ENCODE measurements around the gene KHDC4.

DNA sequence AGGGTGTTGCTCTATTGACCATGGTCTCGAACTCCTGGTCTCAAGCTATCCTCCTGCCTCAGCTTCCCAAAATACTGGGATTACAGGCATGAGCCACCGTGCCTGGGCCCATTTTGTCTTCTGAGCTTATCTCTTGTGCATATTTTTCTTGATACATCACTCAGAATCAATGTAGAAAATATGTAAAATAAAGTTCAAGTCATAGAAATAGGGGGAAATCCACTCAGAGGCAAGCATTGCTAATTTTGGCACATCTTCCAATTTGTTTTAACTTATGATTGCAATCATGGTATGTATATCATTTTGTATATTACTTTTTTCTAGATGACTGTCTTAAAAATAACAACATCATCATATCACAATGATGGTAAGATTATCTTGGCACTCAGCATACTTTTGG, 44.6 kb downstream of the KHDC4 start:
- TF ChIP-seq, protein P1, sequence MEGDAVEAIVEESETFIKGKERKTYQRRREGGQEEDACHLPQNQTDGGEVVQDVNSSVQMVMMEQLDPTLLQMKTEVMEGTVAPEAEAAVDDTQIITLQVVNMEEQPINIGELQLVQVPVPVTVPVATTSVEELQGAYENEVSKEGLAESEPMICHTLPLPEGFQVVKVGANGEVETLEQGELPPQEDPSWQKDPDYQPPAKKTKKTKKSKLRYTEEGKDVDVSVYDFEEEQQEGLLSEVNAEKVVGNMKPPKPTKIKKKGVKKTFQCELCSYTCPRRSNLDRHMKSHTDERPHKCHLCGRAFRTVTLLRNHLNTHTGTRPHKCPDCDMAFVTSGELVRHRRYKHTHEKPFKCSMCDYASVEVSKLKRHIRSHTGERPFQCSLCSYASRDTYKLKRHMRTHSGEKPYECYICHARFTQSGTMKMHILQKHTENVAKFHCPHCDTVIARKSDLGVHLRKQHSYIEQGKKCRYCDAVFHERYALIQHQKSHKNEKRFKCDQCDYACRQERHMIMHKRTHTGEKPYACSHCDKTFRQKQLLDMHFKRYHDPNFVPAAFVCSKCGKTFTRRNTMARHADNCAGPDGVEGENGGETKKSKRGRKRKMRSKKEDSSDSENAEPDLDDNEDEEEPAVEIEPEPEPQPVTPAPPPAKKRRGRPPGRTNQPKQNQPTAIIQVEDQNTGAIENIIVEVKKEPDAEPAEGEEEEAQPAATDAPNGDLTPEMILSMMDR (IDR thresholded peaks at IDR 0.05; ENCODE audit: poor library complexity, severe bottlenecking) = no peak
- TF ChIP-seq RAD21 (conservative IDR thresholded peaks at IDR 0.05) = no peak
- TF ChIP-seq POLR2AphosphoS5 (IDR thresholded peaks at IDR 0.05) = no peak
- TF ChIP-seq EZH2 (IDR thresholded peaks at IDR 0.05; ENCODE audit: borderline replicate concordance, insufficient read depth, low read length, poor library complexity, severe bottlenecking) = no peak
- no peak for TF ChIP-seq EP300 (conservative IDR thresholded peaks at IDR 0.05; ENCODE audit: poor library complexity, severe bottlenecking)
- no peak for TF ChIP-seq SMC3 (conservative IDR thresholded peaks at IDR 0.05; ENCODE audit: poor library complexity)
- TF ChIP-seq TAF1 (IDR thresholded peaks at IDR 0.05; ENCODE audit: low read depth) = no peak
- TF ChIP-seq, protein P2, sequence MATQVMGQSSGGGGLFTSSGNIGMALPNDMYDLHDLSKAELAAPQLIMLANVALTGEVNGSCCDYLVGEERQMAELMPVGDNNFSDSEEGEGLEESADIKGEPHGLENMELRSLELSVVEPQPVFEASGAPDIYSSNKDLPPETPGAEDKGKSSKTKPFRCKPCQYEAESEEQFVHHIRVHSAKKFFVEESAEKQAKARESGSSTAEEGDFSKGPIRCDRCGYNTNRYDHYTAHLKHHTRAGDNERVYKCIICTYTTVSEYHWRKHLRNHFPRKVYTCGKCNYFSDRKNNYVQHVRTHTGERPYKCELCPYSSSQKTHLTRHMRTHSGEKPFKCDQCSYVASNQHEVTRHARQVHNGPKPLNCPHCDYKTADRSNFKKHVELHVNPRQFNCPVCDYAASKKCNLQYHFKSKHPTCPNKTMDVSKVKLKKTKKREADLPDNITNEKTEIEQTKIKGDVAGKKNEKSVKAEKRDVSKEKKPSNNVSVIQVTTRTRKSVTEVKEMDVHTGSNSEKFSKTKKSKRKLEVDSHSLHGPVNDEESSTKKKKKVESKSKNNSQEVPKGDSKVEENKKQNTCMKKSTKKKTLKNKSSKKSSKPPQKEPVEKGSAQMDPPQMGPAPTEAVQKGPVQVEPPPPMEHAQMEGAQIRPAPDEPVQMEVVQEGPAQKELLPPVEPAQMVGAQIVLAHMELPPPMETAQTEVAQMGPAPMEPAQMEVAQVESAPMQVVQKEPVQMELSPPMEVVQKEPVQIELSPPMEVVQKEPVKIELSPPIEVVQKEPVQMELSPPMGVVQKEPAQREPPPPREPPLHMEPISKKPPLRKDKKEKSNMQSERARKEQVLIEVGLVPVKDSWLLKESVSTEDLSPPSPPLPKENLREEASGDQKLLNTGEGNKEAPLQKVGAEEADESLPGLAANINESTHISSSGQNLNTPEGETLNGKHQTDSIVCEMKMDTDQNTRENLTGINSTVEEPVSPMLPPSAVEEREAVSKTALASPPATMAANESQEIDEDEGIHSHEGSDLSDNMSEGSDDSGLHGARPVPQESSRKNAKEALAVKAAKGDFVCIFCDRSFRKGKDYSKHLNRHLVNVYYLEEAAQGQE (IDR thresholded peaks at IDR 0.05; ENCODE audit: borderline replicate concordance) = no peak
- no peak for TF ChIP-seq MXI1 (conservative IDR thresholded peaks at IDR 0.05; ENCODE audit: poor library complexity, severe bottlenecking)

Data from neural cell (in vitro differentiated cells).